Activated CD8-positive, alpha-beta T cell treated with anti-CD3 and anti-CD28 coated beads, Interleukin-2, amount 10 ng/mL, durations not matched to agents 7 days and 5 days (primary cell): ENCODE results near the gene MGRN1. TPM values are rescaled to one million over a fixed set of nuclear protein-coding genes. Genes with fewer than 3 reads are reported as not detected.
A peak's percentile ranks its signal among the peaks of the same experiment; 100 is the strongest.

Experiments
- ATAC-seq: fragments of 150-1000 bp; cut with Tn5 transposase; one replicate; pipeline ENCODE4 v1.10.0; 2021; ENCODE audit warnings: moderate library complexity
- CTCF ChIA-PET: fragments of 350-600 bp; sonication (Branson Sonifier 250); formaldehyde crosslinking; loops from one replicate; lab custom pipeline; 2021; ENCODE audit warnings: antibody characterized with exemption; lab: Charles Lee
- POLR2A ChIA-PET: fragments of 350-600 bp; sonication (Branson Sonifier 250); formaldehyde crosslinking; loops from one replicate; lab custom pipeline; 2021; ENCODE audit warnings: antibody characterized with exemption; lab: Charles Lee
- DNase-seq: peaks from one replicate; pipeline ENCODE4 v3.0.0-alpha.2; 2020
- H3K27ac Mint-ChIP-seq: one replicate; pipeline ENCODE4 v1.8.0; 2021; ENCODE audit warnings: mild to moderate bottlenecking, mixed read lengths
- H3K27me3 Mint-ChIP-seq: one replicate; pipeline ENCODE4 v1.8.0; 2021; ENCODE audit warnings: low read depth, mixed read lengths
- H3K36me3 Mint-ChIP-seq: one replicate; pipeline ENCODE4 v1.8.0; 2021; ENCODE audit warnings: low read depth, mixed read lengths
- H3K4me1 Mint-ChIP-seq: one replicate; pipeline ENCODE4 v1.8.0; 2021; ENCODE audit warnings: low read depth, mixed read lengths
- H3K4me3 Mint-ChIP-seq: one replicate; pipeline ENCODE4 v1.8.0; 2021; ENCODE audit warnings: mild to moderate bottlenecking, mixed read lengths
- H3K9me3 Mint-ChIP-seq: one replicate; pipeline ENCODE4 v1.8.0; 2022; ENCODE audit warnings: mixed read lengths; ENCODE audit not compliant: insufficient read depth
- total RNA-seq, 2 experiments: library from RNA; stranded (reverse); gene quantifications; one replicate each; pipeline ENCODE4 v1.2.3, GENCODE V29; 2021

Gene MGRN1
- total RNA-seq, 2 experiments from 2014 or later, result 77.3 to 80.6 TPM

- DNase-seq (no peak), ATAC-seq (no peak)
- Mint-ChIP-seq H3K9me3 (no peaks in the 10 kb centered on the region), H3K36me3 (peaks cover 41% of the 10 kb centered on the region), H3K27me3 (no peaks in the 10 kb centered on the region), H3K27ac (no peak overlapping the region), H3K4me1 (peaks cover 35% of the 10 kb centered on the region), H3K4me3 (no peak overlapping the region)
- ChIA-PET CTCF (interaction anchor here (0.8 kb wide), 1 partner anchor 50 kb away, joined by 3 read pairs; no protein-coding TSS in a partner anchor), POLR2A (no interaction called here)
Observed at GRCh38 chr16:4673387-4674046, 48.9 kb downstream of the MGRN1 start.

- POLR2A ChIA-PET, result interaction anchor here (1.1 kb wide), 1 partner anchor 63 kb away, joined by 4 read pairs; no protein-coding TSS in a partner anchor
Observed at GRCh38 chr16:4674926-4675530, 50.4 kb downstream of the MGRN1 start.

GRCh38 chr16:4675864-4676786 lies 51.5 kb downstream of the MGRN1 start:
- H3K27me3 Mint-ChIP-seq, result no peaks in the 10 kb centered on the region
- peak; percentile 91 for DNase-seq
- CTCF ChIA-PET, result interaction anchor here (0.7 to 2.1 kb wide), 4 partner anchors 11 to 52 kb away, joined by 3 to 7 read pairs (median 3); partner anchors contain the start of gene MGRN1
- peak; percentile 87 for ATAC-seq
- peaks cover 46% of the 10 kb centered on the region for H3K36me3 Mint-ChIP-seq
- H3K9me3 Mint-ChIP-seq, result no peaks in the 10 kb centered on the region
- POLR2A ChIA-PET, result interaction anchor here (0.6 to 1.5 kb wide), 9 partner anchors 15 to 358 kb away, joined by 3 to 6 read pairs (median 3); partner anchors contain the start of genes ANKS3, DNAAF8 and MGRN1
- H3K4me3 Mint-ChIP-seq, result peak overlapping the region; percentile 78
- peaks cover 45% of the 10 kb centered on the region for H3K4me1 Mint-ChIP-seq
- peak overlapping the region; percentile 99 for H3K27ac Mint-ChIP-seq

More at GRCh38 chr16:4674926-4675530, 50.4 kb downstream of the MGRN1 start:
- no peak overlapping the region for H3K4me3 Mint-ChIP-seq
- CTCF ChIA-PET, result interaction anchor here (0.8 to 1.2 kb wide), 2 partner anchors 10 to 48 kb away, joined by 3 read pairs; no protein-coding TSS in a partner anchor
- H3K4me1 Mint-ChIP-seq, result peaks cover 41% of the 10 kb centered on the region
- H3K27me3 Mint-ChIP-seq, result no peaks in the 10 kb centered on the region
- ATAC-seq (no peak), DNase-seq (no peak)
- no peaks in the 10 kb centered on the region for H3K9me3 Mint-ChIP-seq
- peaks cover 43% of the 10 kb centered on the region for H3K36me3 Mint-ChIP-seq
- peak overlapping the region; percentile 99 for H3K27ac Mint-ChIP-seq

- H3K9me3 Mint-ChIP-seq, result no peaks in the 10 kb centered on the region
- H3K36me3 Mint-ChIP-seq, result peaks cover 45% of the 10 kb centered on the region
- H3K4me1 Mint-ChIP-seq, result peaks cover 52% of the 10 kb centered on the region
- CTCF ChIA-PET, result interaction anchor here (0.7 to 2.1 kb wide), 3 partner anchors 12 to 170 kb away, joined by 3 to 7 read pairs (median 4); partner anchors contain the start of gene MGRN1
- H3K27me3 Mint-ChIP-seq, result no peaks in the 10 kb centered on the region
- POLR2A ChIA-PET, result interaction anchor here (0.6 to 1.5 kb wide), 9 partner anchors 16 to 836 kb away, joined by 3 to 6 read pairs (median 3); partner anchors contain the start of genes ANKS3, DNAAF8 and NUDT16L1
- peak overlapping the region; percentile 99 for H3K27ac Mint-ChIP-seq
- DNase-seq (peak; percentile 58), ATAC-seq (peak; percentile 34)
- H3K4me3 Mint-ChIP-seq, result peak overlapping the region; percentile 78
Observed at GRCh38 chr16:4676831-4677230, 52.2 kb downstream of the MGRN1 start.

- ChIA-PET POLR2A (interaction anchor here (0.6 to 1.5 kb wide), 6 partner anchors 16 to 837 kb away, joined by 3 to 5 read pairs (median 4); partner anchors contain the start of gene NUDT16L1), CTCF (interaction anchor here (0.7 to 2.1 kb wide), 3 partner anchors 13 to 170 kb away, joined by 3 to 7 read pairs (median 4); partner anchors contain the start of gene MGRN1)
- H3K27ac Mint-ChIP-seq, result peak overlapping the region; percentile 99
- no peaks in the 10 kb centered on the region for H3K9me3 Mint-ChIP-seq
- peak overlapping the region; percentile 78 for H3K4me3 Mint-ChIP-seq
- ATAC-seq (no peak), DNase-seq (no peak)
- H3K27me3 Mint-ChIP-seq, result no peaks in the 10 kb centered on the region
- H3K36me3 Mint-ChIP-seq, result peaks cover 43% of the 10 kb centered on the region
- peaks cover 55% of the 10 kb centered on the region for H3K4me1 Mint-ChIP-seq
Observed at GRCh38 chr16:4677390-4677789, 52.8 kb downstream of the MGRN1 start.

GRCh38 chr16:4677994-4678393 lies 53.4 kb downstream of the MGRN1 start:
- Mint-ChIP-seq H3K9me3 (no peaks in the 10 kb centered on the region), H3K27me3 (no peaks in the 10 kb centered on the region), H3K27ac (peak overlapping the region; percentile 83), H3K36me3 (peaks cover 44% of the 10 kb centered on the region), H3K4me1 (peaks cover 55% of the 10 kb centered on the region), H3K4me3 (no peak overlapping the region)
- POLR2A ChIA-PET, result no interaction called here
- no peak for DNase-seq
- no peak for ATAC-seq
- CTCF ChIA-PET, result interaction anchor here (1.1 to 2.1 kb wide), 2 partner anchors 54 to 171 kb away, joined by 4 to 7 read pairs; partner anchors contain the start of gene MGRN1

- Mint-ChIP-seq H3K4me1 (peaks cover 56% of the 10 kb centered on the region), H3K4me3 (no peak overlapping the region), H3K27me3 (no peaks in the 10 kb centered on the region), H3K27ac (peak overlapping the region; percentile 83), H3K9me3 (no peaks in the 10 kb centered on the region), H3K36me3 (peaks cover 44% of the 10 kb centered on the region)
- POLR2A ChIA-PET, result interaction anchor here (1.1 kb wide), 1 partner anchor 174 kb away, joined by 3 read pairs; no protein-coding TSS in a partner anchor
- DNase-seq (no peak), ATAC-seq (no peak)
- CTCF ChIA-PET, result no interaction called here
Observed at GRCh38 chr16:4678596-4678995, 54.0 kb downstream of the MGRN1 start.

- CTCF ChIA-PET, result no interaction called here
- Mint-ChIP-seq H3K4me3 (no peak overlapping the region), H3K27ac (peak overlapping the region; percentile 60), H3K27me3 (no peaks in the 10 kb centered on the region), H3K9me3 (no peaks in the 10 kb centered on the region), H3K36me3 (peaks cover 42% of the 10 kb centered on the region), H3K4me1 (peaks cover 56% of the 10 kb centered on the region)
- ATAC-seq, result no peak
- POLR2A ChIA-PET, result interaction anchor here (1.1 kb wide), 1 partner anchor 174 kb away, joined by 3 read pairs; no protein-coding TSS in a partner anchor
- no peak for DNase-seq
Observed at GRCh38 chr16:4679156-4679849, 54.7 kb downstream of the MGRN1 start.

- CTCF ChIA-PET, result no interaction called here
- peaks cover 44% of the 10 kb centered on the region for H3K36me3 Mint-ChIP-seq
- H3K27ac Mint-ChIP-seq, result peak overlapping the region; percentile 77
- DNase-seq (no peak), ATAC-seq (no peak)
- POLR2A ChIA-PET, result no interaction called here
- no peaks in the 10 kb centered on the region for H3K9me3 Mint-ChIP-seq
- H3K27me3 Mint-ChIP-seq, result no peaks in the 10 kb centered on the region
- peaks cover 54% of the 10 kb centered on the region for H3K4me1 Mint-ChIP-seq
- no peak overlapping the region for H3K4me3 Mint-ChIP-seq
Observed at GRCh38 chr16:4679850-4680636, 55.4 kb downstream of the MGRN1 start.
